ENCODE data around the gene TCF7L1. TPM values are rescaled to one million over a fixed set of nuclear protein-coding genes. Genes with fewer than 3 reads are reported as not detected.

Gene TCF7L1
- total RNA-seq, 1 donor from 2014 or later, result 10.3 TPM

DNA sequence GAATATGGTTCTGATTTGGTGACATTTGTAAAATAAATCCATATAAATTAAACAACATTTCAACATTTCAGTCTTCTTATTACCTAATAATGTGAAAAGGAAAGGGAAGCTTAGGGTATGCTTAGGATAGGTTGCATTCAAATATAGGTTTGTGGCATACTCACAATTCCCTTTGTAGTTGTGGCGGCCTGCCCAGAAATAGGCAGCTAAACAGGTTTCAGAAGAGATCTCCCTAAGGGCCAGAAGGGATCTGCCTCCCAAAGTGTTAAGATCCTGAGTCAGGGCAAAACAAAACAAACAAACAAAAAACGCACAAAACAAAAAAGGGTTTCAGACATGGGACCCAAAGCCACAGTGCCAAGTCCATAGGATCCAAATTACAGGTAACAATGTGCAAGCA lies 41.4 kb upstream of the TCF7L1 start:
- TF ChIP-seq, protein P1, sequence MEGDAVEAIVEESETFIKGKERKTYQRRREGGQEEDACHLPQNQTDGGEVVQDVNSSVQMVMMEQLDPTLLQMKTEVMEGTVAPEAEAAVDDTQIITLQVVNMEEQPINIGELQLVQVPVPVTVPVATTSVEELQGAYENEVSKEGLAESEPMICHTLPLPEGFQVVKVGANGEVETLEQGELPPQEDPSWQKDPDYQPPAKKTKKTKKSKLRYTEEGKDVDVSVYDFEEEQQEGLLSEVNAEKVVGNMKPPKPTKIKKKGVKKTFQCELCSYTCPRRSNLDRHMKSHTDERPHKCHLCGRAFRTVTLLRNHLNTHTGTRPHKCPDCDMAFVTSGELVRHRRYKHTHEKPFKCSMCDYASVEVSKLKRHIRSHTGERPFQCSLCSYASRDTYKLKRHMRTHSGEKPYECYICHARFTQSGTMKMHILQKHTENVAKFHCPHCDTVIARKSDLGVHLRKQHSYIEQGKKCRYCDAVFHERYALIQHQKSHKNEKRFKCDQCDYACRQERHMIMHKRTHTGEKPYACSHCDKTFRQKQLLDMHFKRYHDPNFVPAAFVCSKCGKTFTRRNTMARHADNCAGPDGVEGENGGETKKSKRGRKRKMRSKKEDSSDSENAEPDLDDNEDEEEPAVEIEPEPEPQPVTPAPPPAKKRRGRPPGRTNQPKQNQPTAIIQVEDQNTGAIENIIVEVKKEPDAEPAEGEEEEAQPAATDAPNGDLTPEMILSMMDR (IDR thresholded peaks at IDR 0.05), result no peak
- no peak overlapping the region for H3K27ac ChIP-seq
- H3K36me3 ChIP-seq, result no peaks in the 10 kb centered on the region
- H3K4me3 ChIP-seq, result no peak overlapping the region
- DNase-seq (ENCODE audit: low spot score in 2 of 2), result no peak
- no peaks in the 10 kb centered on the region for H3K4me1 ChIP-seq
- H3K9me3 ChIP-seq, result no peaks in the 10 kb centered on the region
- H3K27me3 ChIP-seq, result no peaks in the 10 kb centered on the region
- intact Hi-C loops (cut with DNase I), result no loop called here

DNA sequence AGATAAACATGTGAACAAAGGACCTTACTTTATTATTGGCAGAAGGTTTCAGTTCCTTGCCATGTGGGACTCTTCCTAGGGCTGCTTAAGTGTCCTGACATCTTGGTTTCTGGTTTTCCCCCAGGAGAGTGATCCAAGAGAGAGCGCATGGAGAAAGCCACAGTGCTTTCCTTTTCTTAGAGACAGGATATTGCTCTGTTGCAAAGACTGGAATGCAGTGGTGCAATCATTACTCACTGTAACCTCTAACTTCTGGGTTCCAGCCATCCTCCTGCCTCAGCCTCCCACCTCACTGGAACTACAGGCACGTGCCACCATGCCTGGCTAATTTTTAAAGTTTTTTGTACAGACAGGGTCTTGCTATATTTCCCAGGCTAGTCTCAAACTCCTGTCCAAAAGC lies 38.1 kb upstream of the TCF7L1 start:
- Histone ChIP-seq H3K4me1 (no peaks in the 10 kb centered on the region), H3K27ac (no peak overlapping the region), H3K4me3 (no peak overlapping the region), H3K36me3 (no peaks in the 10 kb centered on the region), H3K27me3 (no peaks in the 10 kb centered on the region), H3K9me3 (no peaks in the 10 kb centered on the region)
- TF ChIP-seq, protein P1 (IDR thresholded peaks at IDR 0.05), result no peak
- DNase-seq (ENCODE audit: low spot score in 2 of 2), result no peak
- intact Hi-C loops (cut with DNase I), result no loop called here

DNA sequence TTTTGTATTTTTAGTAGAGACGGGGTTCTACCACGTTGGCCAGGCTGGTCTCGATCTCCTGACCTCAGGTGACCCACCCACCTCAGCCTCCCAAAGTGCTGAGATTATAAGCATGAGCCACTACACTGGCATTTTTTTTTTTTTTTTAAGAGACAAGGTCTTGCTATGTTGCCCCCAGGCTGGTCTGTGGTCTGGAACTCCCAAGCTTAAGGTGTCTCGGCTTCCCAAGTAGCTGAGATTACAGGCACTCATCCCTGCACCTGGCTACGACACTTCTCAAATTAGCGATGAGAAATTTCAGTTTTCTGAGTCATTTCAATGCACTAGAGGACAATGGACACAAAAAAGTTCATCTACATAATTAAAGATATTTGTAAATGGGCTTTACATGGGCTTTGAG lies 36.6 kb upstream of the TCF7L1 start:
- Histone ChIP-seq H3K27me3 (no peaks in the 10 kb centered on the region), H3K9me3 (no peaks in the 10 kb centered on the region), H3K36me3 (no peaks in the 10 kb centered on the region), H3K4me1 (no peaks in the 10 kb centered on the region), H3K27ac (no peak overlapping the region), H3K4me3 (no peak overlapping the region)
- intact Hi-C loops (cut with DNase I), result no loop called here
- DNase-seq (ENCODE audit: low spot score in 2 of 2), result no peak
- TF ChIP-seq, protein P1 (IDR thresholded peaks at IDR 0.05), result no peak

DNA sequence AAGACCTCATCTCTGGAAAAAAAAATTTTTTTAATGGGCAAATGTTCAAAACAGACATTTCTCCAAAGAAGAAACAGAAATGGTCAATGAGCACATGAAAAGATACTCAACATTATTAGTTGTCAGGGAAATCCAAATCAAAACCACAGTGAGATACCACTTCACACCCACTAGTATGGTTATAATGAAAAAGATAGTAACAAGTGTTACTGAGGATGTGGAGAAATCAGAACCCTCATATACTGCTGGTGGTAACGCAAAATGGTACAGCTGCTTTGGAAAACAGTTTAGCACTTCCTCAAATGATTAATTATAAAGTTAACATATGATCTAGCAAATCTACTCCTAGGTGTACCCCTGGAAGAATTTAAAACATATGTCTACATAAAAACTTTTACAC lies 29.0 kb upstream of the TCF7L1 start:
- H3K4me3 ChIP-seq, result no peak overlapping the region
- intact Hi-C loops (cut with DNase I), result no loop called here
- no peaks in the 10 kb centered on the region for H3K4me1 ChIP-seq
- H3K9me3 ChIP-seq, result no peaks in the 10 kb centered on the region
- DNase-seq (ENCODE audit: low spot score in 2 of 2), result no peak
- H3K27me3 ChIP-seq, result no peaks in the 10 kb centered on the region
- H3K27ac ChIP-seq, result no peak overlapping the region
- TF ChIP-seq, protein P1 (IDR thresholded peaks at IDR 0.05), result no peak
- no peaks in the 10 kb centered on the region for H3K36me3 ChIP-seq

DNA sequence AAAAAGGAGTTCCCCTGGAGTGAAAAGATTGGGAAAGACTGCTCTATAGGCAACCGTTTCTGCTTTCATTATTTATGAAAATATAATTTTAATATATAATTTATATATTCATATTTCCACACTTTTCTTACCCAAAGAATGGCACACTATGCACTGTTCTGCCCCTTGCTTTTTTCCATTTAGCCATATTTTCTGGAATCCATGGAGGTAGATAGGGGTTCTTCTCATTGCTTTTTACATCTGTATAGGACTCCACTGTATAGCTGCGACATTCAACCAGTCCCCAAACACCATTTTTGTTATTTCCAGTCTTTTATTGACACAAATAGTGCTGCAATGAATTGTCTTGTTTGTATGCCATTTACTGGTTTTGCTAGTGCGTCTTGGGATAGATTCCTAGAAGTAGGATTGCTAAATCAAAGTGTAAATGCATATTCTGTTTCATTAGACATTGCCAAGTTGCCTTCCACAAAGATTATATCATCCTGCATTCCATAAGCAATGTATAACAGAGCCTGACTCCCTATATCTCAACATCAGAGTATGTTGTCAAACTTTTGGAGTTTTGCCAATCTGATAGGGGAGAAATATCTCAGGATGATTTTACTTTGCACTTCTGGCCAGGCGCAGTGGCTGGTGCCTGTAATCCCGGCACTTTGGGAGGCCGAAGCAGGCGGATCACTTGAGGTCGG lies 26.6 kb upstream of the TCF7L1 start:
- no peak overlapping the region for H3K4me3 ChIP-seq
- TF ChIP-seq, protein P1 (IDR thresholded peaks at IDR 0.05), result no peak
- H3K9me3 ChIP-seq, result no peaks in the 10 kb centered on the region
- H3K4me1 ChIP-seq, result no peaks in the 10 kb centered on the region
- intact Hi-C loops (cut with DNase I), result no loop called here
- no peaks in the 10 kb centered on the region for H3K27me3 ChIP-seq
- no peaks in the 10 kb centered on the region for H3K36me3 ChIP-seq
- no peak for DNase-seq (ENCODE audit: low spot score in 2 of 2)
- no peak overlapping the region for H3K27ac ChIP-seq
